Common myeloid progenitor, CD34-positive (primary cell): Measurements from ENCODE around the gene PABPC1L.

Experiments used
- CTCF ChIA-PET: fragments of 350-600 bp; sonication (Branson Sonifier 250); formaldehyde crosslinking; loops from one replicate; lab custom pipeline; 2021; ENCODE audit warnings: antibody characterized with exemption; lab: Charles Lee
- POLR2A ChIA-PET: fragments of 350-600 bp; sonication (Branson Sonifier 250); formaldehyde crosslinking; loops from one replicate; lab custom pipeline; 2021; ENCODE audit warnings: antibody characterized with exemption; lab: Charles Lee
- DNase-seq, 3 donors: peaks; one replicate each; pipeline versions ENCODE4 v3.0.0 to v3.0.0-alpha.2; 2013
- H3K27ac ChIP-seq, 2 experiments: 1 replicate in 1 of 2; 2 replicates in 1 of 2; pipeline ENCODE4 v1.7.0; 2013; ENCODE audit warnings: inconsistent platforms in 2 of 2, low read length in 2 of 2, mild to moderate bottlenecking in 2 of 2, low read depth in 1 of 2, moderate library complexity in 1 of 2; ENCODE audit not compliant: severe bottlenecking in 2 of 2, insufficient read depth in 1 of 2, poor library complexity in 1 of 2
- H3K27me3 ChIP-seq, 5 experiments: replicated peaks in 2 of 5; 1 replicate in 3 of 5; 2 replicates in 2 of 5; pipeline versions ENCODE4 v1.6.1 to v1.7.0; 2013; ENCODE audit warnings: low read length in 4 of 5, mild to moderate bottlenecking in 2 of 5, moderate library complexity in 2 of 5, inconsistent platforms in 1 of 5; ENCODE audit not compliant: insufficient read depth in 5 of 5, control insufficient read depth in 4 of 5
- H3K36me3 ChIP-seq, 4 experiments: 1 replicate in 2 of 4; 2 replicates in 2 of 4; pipeline versions ENCODE4 v1.6.1 to v1.7.0; 2013; ENCODE audit warnings: low read length in 3 of 4, control low read depth in 1 of 4, mild to moderate bottlenecking in 1 of 4; ENCODE audit not compliant: control insufficient read depth in 4 of 4, insufficient read depth in 4 of 4
- H3K4me1 ChIP-seq, 4 experiments: 1 replicate in 3 of 4; 2 replicates in 1 of 4; pipeline versions ENCODE4 v1.6.1 to v1.7.1; 2013; ENCODE audit warnings: low read length in 3 of 4, mild to moderate bottlenecking in 3 of 4, control low read depth in 1 of 4, inconsistent platforms in 1 of 4, moderate library complexity in 1 of 4; ENCODE audit not compliant: control insufficient read depth in 4 of 4, insufficient read depth in 4 of 4; ENCODE audit errors: control extremely low read depth in 1 of 4
- H3K4me3 ChIP-seq, 7 experiments: 1 replicate in 4 of 7; 2 replicates in 3 of 7; pipeline versions ENCODE4 v1.5.1 to v1.7.0; 2013; ENCODE audit warnings: mild to moderate bottlenecking in 7 of 7, low read length in 6 of 7, moderate library complexity in 6 of 7, inconsistent platforms in 2 of 7, low read depth in 2 of 7, control low read depth in 1 of 7; ENCODE audit not compliant: insufficient read depth in 4 of 7, control insufficient read depth in 1 of 7; ENCODE audit errors: extremely low read depth in 1 of 7
- H3K9me3 ChIP-seq, 5 experiments: 1 replicate in 4 of 5; 2 replicates in 1 of 5; pipeline versions ENCODE4 v1.6.1 to v1.7.1; 2013; ENCODE audit warnings: low read length in 4 of 5, mild to moderate bottlenecking in 2 of 5, inconsistent platforms in 1 of 5, low read depth in 1 of 5, moderate library complexity in 1 of 5; ENCODE audit not compliant: control insufficient read depth in 4 of 5, insufficient read depth in 2 of 5; ENCODE audit errors: control extremely low read depth in 1 of 5
- WGBS: methylation state at CpG from one replicate; pipeline ENCODE4 v1.1.5; 2013; ENCODE audit not compliant: insufficient coverage; 5-methylcytosine and 5-hydroxymethylcytosine counted together

The PABPC1L gene

GRCh38 chr20:44938637-44939036 is 28.8 kb downstream of the PABPC1L start:
- Histone ChIP-seq H3K4me3 (no peak overlapping the region), H3K27ac (no peak overlapping the region), H3K4me1 (no peaks in the 10 kb centered on the region), H3K27me3 (no peaks in the 10 kb centered on the region), H3K9me3 (no peaks in the 10 kb centered on the region), H3K36me3 (peaks cover 15 to 78% (median 62%) of the 10 kb centered on the region in 4 experiments)
- CTCF ChIA-PET: interaction anchor here (0.9 kb wide), 1 partner anchor 73 kb away, joined by 3 read pairs; no protein-coding TSS in a partner anchor
- no peak for DNase-seq
- WGBS: 99% methylated on average over 9 of the region's 9 CpGs
- POLR2A ChIA-PET: interaction anchor here (0.6 kb wide), 1 partner anchor 56 kb away, joined by 3 read pairs; no protein-coding TSS in a partner anchor

- Histone ChIP-seq H3K4me1 (no peaks in the 10 kb centered on the region), H3K9me3 (no peaks in the 10 kb centered on the region), H3K27ac (no peak overlapping the region), H3K27me3 (no peaks in the 10 kb centered on the region), H3K36me3 (peaks cover 22 to 88% (median 70%) of the 10 kb centered on the region in 4 experiments), H3K4me3 (no peak overlapping the region)
- 96% methylated on average over 7 of the region's 7 CpGs for WGBS
- ChIA-PET POLR2A (no interaction called here), CTCF (interaction anchor here (0.8 to 2.4 kb wide), 5 partner anchors 9 to 32 kb away, joined by 3 to 10 read pairs (median 8); partner anchors contain the start of genes PABPC1L and STK4)
- no peak for DNase-seq
Measured at GRCh38 chr20:44941120-44941691, 31.3 kb downstream of the PABPC1L start.

GRCh38 chr20:44942264-44942973 is 32.6 kb downstream of the PABPC1L start:
- 100% methylated on average over 3 of the region's 4 CpGs for WGBS

GRCh38 chr20:44943828-44944227 is 34.0 kb downstream of the PABPC1L start:
- CTCF ChIA-PET: interaction anchor here (0.8 kb wide), 1 partner anchor 13 kb away, joined by 3 read pairs; no protein-coding TSS in a partner anchor
- no peak overlapping the region for H3K4me3 ChIP-seq
- no peaks in the 10 kb centered on the region for H3K4me1 ChIP-seq
- POLR2A ChIA-PET: no interaction called here
- peaks cover 34 to 90% (median 71%) of the 10 kb centered on the region in 4 experiments for H3K36me3 ChIP-seq
- no peak overlapping the region for H3K27ac ChIP-seq
- no peaks in the 10 kb centered on the region for H3K9me3 ChIP-seq
- WGBS: 100% methylated on average over 2 of the region's 4 CpGs
- H3K27me3 ChIP-seq: no peaks in the 10 kb centered on the region
- no peak for DNase-seq

More at GRCh38 chr20:44942264-44942973, 32.6 kb downstream of the PABPC1L start:
- H3K36me3 ChIP-seq: peaks cover 27 to 89% (median 72%) of the 10 kb centered on the region in 4 experiments
- H3K4me3 ChIP-seq: no peak overlapping the region
- no peaks in the 10 kb centered on the region for H3K4me1 ChIP-seq
- POLR2A ChIA-PET: no interaction called here
- H3K9me3 ChIP-seq: no peaks in the 10 kb centered on the region
- CTCF ChIA-PET: interaction anchor here (1.8 to 2.4 kb wide), 3 partner anchors 10 to 23 kb away, joined by 8 to 10 read pairs (median 9); partner anchors contain the start of gene STK4
- H3K27me3 ChIP-seq: no peaks in the 10 kb centered on the region
- DNase-seq: no peak
- no peak overlapping the region for H3K27ac ChIP-seq

GRCh38 chr20:44945261-44945660 is 35.4 kb downstream of the PABPC1L start:
- POLR2A ChIA-PET: no interaction called here
- Histone ChIP-seq H3K36me3 (peaks cover 41 to 93% (median 71%) of the 10 kb centered on the region in 4 experiments), H3K4me3 (no peak overlapping the region), H3K9me3 (no peaks in the 10 kb centered on the region), H3K4me1 (no peaks in the 10 kb centered on the region), H3K27me3 (no peaks in the 10 kb centered on the region), H3K27ac (no peak overlapping the region)
- no peak for DNase-seq
- 97% methylated on average over 6 of the region's 6 CpGs for WGBS
- CTCF ChIA-PET: no interaction called here

- POLR2A ChIA-PET: no interaction called here
- Histone ChIP-seq H3K36me3 (peaks cover 48 to 94% (median 72%) of the 10 kb centered on the region in 4 experiments), H3K4me1 (no peaks in the 10 kb centered on the region), H3K9me3 (no peaks in the 10 kb centered on the region), H3K27ac (no peak overlapping the region), H3K4me3 (no peak overlapping the region), H3K27me3 (no peaks in the 10 kb centered on the region)
- CTCF ChIA-PET: interaction anchor here (1.0 to 1.7 kb wide), 3 partner anchors 10 to 149 kb away, joined by 4 read pairs; no protein-coding TSS in a partner anchor
- DNase-seq: no peak
- WGBS: 94% methylated on average over 2 of the region's 2 CpGs
Measured at GRCh38 chr20:44946271-44946852, 36.5 kb downstream of the PABPC1L start.
